GM12874 (cell line): ENCODE data around the gene UBE2D2.

Experiments
- TF ChIP-seq, protein P1 (sequence below): IDR thresholded peaks from 2 replicates; pipeline ENCODE4 v1.5.1; 2011; ENCODE audit warnings: low read depth, mild to moderate bottlenecking, control low read depth, low read length, moderate library complexity; ENCODE audit not compliant: insufficient read depth

UBE2D2 gene

DNA sequence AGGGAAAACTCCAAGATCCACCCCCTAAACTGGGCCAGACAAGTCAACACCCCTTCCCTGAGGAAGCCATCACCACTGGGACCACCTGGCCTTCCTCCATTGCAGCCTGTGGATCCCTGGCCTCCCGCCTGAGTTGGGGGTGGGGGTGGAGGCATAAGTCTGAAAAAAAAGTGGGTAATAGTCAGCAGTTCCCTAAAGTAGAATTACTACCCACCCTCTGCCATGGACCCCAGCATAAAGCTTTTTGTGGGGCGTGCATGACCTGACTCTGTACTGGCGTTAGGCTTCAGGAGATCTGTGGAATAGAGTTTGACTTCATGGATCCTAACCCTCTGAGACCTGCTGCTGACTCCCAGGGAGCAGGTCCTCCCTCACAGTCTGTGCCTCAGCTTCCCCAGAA, 85.0 kb downstream of the UBE2D2 start:
- TF ChIP-seq, protein P1, sequence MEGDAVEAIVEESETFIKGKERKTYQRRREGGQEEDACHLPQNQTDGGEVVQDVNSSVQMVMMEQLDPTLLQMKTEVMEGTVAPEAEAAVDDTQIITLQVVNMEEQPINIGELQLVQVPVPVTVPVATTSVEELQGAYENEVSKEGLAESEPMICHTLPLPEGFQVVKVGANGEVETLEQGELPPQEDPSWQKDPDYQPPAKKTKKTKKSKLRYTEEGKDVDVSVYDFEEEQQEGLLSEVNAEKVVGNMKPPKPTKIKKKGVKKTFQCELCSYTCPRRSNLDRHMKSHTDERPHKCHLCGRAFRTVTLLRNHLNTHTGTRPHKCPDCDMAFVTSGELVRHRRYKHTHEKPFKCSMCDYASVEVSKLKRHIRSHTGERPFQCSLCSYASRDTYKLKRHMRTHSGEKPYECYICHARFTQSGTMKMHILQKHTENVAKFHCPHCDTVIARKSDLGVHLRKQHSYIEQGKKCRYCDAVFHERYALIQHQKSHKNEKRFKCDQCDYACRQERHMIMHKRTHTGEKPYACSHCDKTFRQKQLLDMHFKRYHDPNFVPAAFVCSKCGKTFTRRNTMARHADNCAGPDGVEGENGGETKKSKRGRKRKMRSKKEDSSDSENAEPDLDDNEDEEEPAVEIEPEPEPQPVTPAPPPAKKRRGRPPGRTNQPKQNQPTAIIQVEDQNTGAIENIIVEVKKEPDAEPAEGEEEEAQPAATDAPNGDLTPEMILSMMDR = no peak

DNA sequence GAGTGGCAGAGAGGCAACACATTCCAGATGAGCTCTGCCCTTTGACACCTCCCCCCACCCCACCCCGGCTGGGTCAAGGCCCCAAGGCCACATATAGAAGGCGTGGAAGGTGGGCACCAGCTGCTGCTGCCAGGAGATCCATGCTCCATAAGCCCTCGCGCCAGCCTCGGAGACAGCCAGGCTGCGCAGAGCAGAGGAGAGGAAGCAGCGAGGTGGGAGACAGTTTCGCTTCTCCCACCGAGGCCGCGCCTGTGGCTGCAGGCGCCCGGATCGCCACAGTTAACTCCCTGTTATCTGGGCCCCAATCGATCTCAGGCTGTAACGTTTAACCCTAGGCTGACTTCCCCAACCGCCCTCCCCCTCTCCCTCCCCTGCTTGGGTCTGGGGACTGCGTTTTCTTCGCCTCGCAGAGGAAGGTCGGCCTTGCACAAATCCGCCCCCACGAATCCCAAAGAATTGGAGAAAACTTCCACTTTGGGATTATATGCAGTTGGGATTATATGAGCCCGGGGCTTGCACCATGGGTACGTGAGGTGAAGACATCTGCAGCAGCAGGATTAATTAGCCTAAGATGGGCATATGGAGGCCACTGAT, 85.9 kb downstream of the UBE2D2 start:
- TF ChIP-seq, protein P1 = no peak

- TF ChIP-seq, protein P1 = no peak
These were observed 86.5 kb downstream of the UBE2D2 start for GRCh38 chr5:139647506-139648204.

DNA sequence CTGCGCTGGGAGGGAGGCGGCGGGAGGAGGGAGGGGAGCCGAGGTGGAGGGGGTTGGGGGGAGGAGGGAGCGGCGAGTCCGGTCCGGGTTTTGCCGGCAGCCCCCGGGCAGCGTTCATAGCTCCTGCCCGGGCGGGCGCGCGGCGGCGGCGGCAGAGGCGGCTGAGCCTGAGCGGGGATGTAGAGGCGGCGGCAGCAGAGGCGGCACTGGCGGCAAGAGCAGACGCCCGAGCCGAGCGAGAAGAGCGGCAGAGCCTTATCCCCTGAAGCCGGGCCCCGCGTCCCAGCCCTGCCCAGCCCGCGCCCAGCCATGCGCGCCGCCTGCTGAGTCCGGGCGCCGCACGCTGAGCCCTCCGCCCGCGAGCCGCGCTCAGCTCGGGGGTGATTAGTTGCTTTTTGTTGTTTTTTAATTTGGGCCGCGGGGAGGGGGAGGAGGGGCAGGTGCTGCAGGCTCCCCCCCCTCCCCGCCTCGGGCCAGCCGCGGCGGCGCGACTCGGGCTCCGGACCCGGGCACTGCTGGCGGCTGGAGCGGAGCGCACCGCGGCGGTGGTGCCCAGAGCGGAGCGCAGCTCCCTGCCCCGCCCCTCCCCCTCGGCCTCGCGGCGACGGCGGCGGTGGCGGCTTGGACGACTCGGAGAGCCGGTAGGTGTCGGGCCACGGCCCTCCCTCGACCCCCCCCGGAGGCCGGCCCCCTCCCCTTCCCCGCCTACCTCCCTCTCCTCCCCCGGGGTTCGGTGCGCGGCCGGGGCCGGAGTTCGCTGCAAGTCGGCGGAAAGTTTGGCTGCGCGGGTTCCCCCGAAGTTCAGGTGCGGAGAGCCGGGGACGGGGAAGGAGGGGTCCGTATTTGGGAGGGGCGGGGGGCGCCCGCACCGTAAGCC, 87.3 kb downstream of the UBE2D2 start, which contains the start of gene CXXC5:
TSS of gene CXXC5 (plus strand) at position 145 of the 877 bp plus-strand sequence. CDS start 32,175 bp downstream, outside the sequence.
- TF ChIP-seq, protein P1 = no peak

GRCh38 chr5:139649082-139649991, 88.2 kb downstream of the UBE2D2 start:
- TF ChIP-seq, protein P1 = peak; percentile 11; the same call in 1 of the 2 replicates

DNA sequence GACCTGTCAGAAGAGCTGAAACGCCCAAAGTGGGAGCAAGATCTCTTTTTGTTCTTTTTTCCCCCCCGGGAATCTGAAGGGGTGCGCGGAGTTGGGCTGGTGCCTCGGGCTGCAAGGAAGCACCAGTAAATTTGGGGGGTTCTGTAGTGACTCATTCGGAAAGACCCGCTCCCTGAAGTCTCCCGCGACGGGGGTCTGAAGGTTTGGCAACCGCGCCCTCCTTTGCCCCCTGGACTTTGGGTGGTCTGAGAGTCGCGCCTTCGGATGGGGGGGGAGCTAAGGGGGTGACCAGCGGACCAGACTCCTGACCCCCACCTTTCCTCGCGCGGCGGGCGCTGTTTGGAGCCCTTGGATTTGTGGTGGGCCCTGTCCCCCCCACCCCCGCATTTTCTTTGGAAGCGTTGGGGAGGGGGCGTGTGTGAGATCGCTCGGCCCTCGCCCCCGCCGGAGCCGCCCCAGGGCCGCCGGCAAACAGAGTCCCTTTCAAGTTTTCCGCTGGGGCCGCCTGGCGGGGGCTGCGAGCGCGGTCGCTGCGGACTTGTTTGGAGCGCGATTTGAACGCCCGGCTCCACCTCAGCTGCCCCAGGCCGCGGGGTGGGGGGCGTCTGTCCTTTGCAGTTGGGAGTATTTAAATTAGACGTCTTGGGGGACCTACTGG, 89.0 kb downstream of the UBE2D2 start:
- TF ChIP-seq, protein P1 = peak; percentile 54
